GM19455 (cell line): ENCODE measurements around the gene C20orf202.
"Not testable (repeated sequence)": the region's sequence is repeated elsewhere in the genome, so short reads cannot be mapped to it uniquely, and the experiment has no call there.

Experiments
- ATAC-seq: cut with Tn5 transposase; IDR thresholded peaks from one replicate; pipeline ENCODE4 v1.9.1; 2021; ENCODE audit not compliant: unreplicated experiment

Gene C20orf202

DNA sequence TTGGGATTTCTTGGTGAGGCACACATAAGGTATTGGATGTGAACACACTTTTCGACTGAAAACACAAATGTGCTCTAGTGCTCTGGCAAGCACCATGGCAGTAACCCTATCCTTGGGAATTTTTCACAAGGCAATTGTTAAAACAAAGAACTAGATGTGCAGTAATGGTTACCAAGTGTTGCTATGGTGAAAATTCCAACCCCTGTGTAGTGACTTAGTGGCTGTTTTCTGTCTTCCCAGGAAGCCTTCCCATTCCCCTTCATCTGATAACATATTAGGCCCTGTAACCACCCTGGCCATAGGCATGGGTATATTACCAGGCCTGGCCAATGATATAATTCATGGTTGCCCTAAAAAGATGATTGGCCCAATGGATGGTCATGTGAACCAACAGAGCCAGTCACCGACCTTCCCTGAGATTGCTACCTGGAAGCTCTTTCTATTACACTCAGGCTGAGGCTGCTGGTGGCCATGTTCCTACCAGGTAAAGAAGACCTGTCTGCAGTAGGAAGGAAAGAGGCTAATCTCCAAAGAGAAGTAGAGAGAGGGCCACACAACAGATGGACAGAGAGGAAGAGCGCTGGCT, 4.1 kb downstream of the C20orf202 start:
- ATAC-seq = no peak

- ATAC-seq = no peak
Measured at GRCh38 chr20:1209447-1210387, 6.5 kb downstream of the C20orf202 start.

DNA sequence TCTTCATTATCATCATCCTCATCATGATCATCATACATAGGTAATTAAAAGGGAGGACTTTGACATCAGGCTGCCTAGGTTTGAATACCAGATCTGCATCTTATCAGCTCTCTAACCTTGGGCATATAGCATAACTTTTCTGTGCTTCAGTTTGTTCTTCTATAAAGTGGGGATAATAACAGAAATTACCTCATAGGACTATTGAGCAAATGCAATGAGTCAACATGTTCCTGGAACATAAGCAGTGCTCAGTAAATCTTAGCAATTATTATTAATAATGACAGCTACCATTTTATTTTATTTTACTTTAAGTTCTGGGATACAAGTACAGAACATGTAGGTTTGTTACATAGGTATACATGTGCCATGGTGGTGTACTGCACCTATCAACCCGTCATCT, 7.2 kb downstream of the C20orf202 start:
- no peak for ATAC-seq

DNA sequence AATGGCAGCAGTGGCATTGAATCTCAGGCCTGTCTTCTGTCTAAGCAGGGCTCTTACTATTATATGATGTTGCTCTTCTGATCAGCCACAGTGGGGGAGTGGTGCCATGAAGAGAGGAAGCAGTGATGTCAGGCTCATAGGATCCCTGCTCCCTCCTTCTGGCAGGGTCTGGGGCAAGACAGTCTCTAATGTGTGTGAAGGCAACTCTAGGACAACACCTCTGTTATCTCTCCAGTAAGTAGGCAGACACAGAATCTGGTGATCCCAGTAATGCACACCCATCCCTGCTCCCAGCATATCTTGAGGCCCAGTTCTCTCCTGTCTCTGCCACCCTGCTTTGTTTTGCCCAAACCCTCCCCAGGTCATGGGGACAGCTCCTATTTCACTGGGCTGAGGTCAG, 8.8 kb downstream of the C20orf202 start:
- no peak for ATAC-seq

- no peak for ATAC-seq
Measured at GRCh38 chr20:1212607-1213396, 9.5 kb downstream of the C20orf202 start.

- ATAC-seq = no peak
Measured at GRCh38 chr20:1214838-1215261, 11.6 kb downstream of the C20orf202 start.

DNA sequence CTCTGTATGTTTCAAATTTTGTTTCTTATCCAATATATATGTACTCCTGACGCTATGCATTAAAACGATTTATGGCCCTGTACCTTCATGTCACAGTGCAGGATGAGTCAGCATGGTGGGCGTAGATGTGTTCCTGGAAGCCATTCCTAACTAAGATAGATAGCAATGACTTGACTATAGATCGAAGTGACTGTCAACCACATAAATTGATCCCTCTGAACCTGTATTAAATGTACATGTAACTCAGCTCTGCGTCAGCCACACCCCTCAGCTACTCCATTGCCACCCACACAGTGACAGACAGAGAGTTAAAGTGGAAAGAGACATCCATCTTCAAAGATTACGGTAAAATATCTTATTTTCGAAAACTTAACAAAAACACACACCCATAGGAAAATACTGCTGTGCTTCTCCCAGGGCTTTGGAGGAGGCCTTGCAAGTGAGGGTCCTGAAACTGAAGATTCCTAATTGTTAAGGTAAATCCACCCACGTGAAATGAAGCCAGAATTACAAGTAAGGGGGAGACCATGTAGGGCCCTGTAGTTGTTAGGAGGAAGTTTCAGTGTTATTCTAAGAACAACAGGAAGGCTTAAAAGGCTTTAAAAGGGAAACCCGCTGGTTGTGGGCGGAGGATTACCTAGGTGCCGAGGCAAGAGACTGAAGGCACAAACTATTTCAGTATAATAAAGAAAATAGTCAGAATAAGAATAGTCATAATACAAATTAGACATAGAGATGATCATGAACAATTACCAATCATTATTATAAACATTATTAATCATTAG, 12.3 kb downstream of the C20orf202 start:
- no peak for ATAC-seq

- ATAC-seq = not testable (repeated sequence)
Measured at GRCh38 chr20:1216527-1217427, 13.5 kb downstream of the C20orf202 start.

DNA sequence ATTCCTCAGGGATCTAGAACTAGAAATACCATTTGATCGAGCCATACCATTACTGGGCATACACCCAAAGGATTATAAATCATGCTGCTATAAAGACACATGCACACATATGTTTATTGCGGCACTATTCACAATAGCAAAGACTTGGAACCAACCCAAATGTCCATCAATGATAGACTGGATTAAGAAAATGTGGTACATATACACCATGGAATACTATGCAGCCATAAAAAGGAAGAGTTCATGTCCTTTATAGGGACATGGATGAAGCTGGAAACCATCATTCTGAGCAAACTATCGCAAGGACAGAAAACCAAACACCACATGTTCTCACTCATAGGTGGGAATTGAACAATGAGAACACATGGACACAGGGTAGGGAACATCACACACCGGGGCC, 19.5 kb downstream of the C20orf202 start:
- not testable (repeated sequence) for ATAC-seq

DNA sequence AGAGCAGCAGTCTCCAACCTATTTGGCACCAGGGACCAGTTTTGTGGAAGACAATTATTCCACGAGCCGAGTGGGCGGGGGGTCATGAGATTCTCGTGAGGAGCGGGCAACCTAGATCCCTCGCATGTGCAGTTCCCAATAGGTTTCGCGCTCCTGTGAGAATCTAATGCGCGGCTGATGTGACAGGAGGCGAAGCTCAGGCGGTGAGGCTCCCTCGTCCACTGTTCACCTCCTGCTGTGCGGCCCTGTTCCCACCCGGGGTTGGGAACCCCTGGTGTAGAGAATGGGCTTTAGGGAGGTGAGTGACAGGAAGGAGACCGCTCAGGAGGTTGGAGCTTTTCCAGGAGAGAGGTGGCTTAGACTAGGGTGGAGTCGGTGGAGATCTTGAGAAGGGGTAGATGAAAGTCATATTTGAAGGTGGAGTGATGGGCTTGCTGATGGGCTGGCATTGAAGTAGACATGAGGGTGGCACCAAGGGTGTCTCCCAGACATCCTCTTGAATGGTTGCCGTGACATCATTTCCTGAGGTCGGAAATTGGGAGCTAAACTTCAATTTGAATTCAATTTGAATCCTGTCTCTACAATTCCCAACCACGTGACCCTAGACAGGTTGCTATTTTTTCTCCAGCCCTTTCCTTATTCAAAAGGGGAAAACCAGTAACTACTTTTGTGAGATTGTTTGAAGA, 21.1 kb downstream of the C20orf202 start:
- no peak for ATAC-seq

DNA sequence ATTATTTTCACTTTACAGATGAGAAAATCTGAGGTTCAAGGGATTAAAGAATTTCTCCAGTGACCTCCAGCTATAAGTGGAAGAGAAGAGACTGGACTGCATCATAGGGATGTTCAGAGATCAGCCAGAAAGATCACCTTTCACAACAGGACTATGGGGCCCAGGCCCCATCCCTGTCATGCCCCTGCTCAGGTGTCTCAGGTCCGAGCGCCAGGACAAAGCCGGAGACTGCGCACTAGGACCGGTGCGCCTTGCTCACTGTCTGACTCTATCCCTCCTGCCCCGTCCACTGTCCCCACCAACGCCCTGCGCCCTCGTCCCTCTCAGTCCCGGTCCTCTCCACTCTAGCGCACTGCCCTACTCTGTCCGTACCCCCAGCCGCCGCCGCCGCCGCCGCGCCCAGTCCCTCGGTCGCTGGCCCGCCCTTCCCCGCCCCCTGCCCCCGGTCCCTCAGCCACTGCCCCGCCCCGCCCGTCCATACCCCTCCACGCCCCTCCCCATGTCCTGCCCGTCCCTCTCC, 22.1 kb downstream of the C20orf202 start:
- no peak for ATAC-seq

DNA sequence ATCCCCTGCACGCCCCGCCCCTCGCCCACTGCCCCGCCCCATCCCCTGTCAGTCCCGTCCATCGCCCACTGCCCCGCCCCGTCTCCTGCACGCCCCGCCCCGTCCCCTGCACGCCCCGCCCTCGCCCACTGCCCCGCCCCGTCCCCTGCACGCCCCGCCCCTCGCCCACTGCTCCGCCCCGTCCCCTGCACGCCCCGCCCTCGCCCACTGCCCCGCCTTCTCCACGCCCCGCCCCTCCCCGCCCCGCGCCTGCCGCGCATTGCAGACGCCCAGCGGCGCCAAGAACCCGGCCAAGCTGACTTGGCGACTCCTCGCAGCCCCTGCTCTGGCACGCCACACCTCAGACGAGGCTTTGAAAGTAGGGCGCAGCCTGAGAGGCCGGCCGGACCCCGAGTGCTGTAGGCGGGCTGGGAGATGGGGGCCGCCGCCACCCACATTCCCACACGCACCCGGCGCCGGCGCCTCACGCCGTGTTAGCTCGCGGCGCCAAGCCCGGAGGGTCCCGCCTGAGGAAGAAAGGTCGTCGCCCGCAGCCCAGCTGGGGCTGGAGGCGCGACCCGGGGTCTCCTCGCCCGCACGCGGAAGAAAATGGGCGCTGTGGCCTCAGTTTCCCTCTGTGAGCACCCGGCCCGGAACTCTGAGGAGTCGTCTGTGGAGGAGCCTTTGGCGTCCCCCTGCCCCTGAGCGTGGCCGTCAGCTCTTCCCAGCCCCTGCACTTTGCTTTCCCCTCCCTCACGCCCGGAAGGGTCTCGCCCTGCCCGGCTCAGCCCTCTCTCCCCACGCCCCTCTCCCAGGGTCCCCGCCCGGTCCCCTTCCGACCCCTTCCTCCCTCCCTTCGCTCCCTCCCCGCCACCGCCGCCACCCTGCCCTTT, 22.8 kb downstream of the C20orf202 start, which contains the start of gene RAD21L1:
RAD21L1 (plus strand) TSS at position 262 of the 872 bp plus-strand sequence. CDS start 2,410 bp downstream, outside the sequence.
- no peak for ATAC-seq

- ATAC-seq = no peak
Measured at GRCh38 chr20:1229541-1229940, 26.3 kb downstream of the C20orf202 start.

GRCh38 chr20:1232286-1233111, 29.2 kb downstream of the C20orf202 start:
- ATAC-seq = no peak

DNA sequence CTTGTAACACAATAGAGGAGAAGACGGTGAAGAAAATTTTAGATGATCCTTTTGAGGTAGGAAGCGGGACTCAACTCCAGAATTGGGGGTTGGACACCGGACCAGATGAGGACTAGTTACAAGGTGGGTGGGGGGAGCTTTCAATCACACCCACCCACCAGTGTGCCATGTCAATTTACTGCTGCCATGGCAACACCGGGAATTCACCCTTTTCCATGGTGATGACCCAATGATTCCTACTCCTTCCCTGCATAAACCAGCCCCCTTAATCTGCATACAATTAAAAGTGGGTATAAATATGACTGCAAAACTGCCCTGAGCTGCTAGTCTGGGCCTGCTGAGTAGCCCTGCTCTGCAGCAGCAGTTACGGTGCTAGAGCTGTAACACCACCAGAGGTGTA, 37.3 kb downstream of the C20orf202 start:
- ATAC-seq = no peak

GRCh38 chr20:1241456-1241855, 38.2 kb downstream of the C20orf202 start:
- no peak for ATAC-seq

DNA sequence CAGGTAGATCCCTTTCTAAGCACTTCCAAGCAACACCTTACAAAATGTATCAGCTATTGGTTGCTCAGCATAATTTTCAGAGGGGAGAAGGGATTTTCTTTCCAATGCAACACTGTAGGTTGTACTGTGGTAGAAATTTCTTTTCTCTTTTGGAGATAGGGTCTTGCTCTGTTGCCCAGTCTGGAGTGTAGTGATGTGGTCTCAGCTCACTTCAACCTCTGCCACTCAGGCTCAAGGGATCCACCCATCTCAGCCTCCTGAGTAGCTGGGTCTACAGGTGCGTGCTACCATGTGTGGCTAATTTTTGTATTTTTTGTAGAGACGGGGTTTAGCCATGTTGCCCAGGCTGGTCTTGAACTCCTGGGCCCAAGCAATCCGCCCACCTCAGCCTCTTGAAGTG, 38.8 kb downstream of the C20orf202 start:
- no peak for ATAC-seq
